HepG2 (cell line): ENCODE results near the gene ENTPD2. TPM values are rescaled to one million over a fixed set of nuclear protein-coding genes. Genes with fewer than 3 reads are reported as not detected.

ENCODE experiments used
- ATAC-seq: fragments of 200-7000 bp; cut with Tn5 transposase; 3 replicates; pipeline ENCODE4 v1.9.1; 2020; ENCODE audit warnings: mild to moderate bottlenecking, moderate library complexity
- BruUV-seq: library from RNA; stranded (reverse); fragments of 400-500 nt; replicated peaks from 2 replicates; lab custom pipeline; 2021; lab: Mats Ljungman, UMichigan
- CTCF ChIA-PET: fragments of 300-600 bp; formaldehyde crosslinking; extraction: SDS; loops from one replicate; lab custom pipeline; 2021; ENCODE audit warnings: low total read pairs, inconsistent platforms, low intra/inter-chr PET ratio; lab: Yijun Ruan, JAX
- POLR2A ChIA-PET: fragments of 350-600 bp; sonication (Branson Sonifier 250); formaldehyde crosslinking; loops from one replicate; lab custom pipeline; 2020; ENCODE audit warnings: antibody characterized with exemption, inconsistent platforms; lab: Yijun Ruan, JAX
- DNase-seq: peaks from one replicate; pipeline ENCODE4 v3.0.0-alpha.2; 2015; ENCODE audit warnings: low spot score
- FAIRE-seq: peaks from 3 replicates; lab custom pipeline; 2011; peaks lifted over from hg19 to GRCh38; lab: Jason Lieb, UNC
- H2AFZ ChIP-seq: one replicate; pipeline ENCODE4 v1.6.1; 2011; ENCODE audit warnings: low read length, inconsistent platforms
- H3K27ac ChIP-seq: fragments of 300-600 bp; 3 replicates; pipeline ENCODE4 v1.8.0; 2011; ENCODE audit warnings: mixed run types, mild to moderate bottlenecking, mixed read lengths, low read length, inconsistent platforms; ENCODE audit not compliant: insufficient read depth; ENCODE audit errors: extremely low read length
- H3K27me3 ChIP-seq, 2 experiments: fragments of 200-600 bp in 1 of 2; 2 replicates in 1 of 2; 3 replicates in 1 of 2; pipeline versions ENCODE4 v1.6.0 to v1.8.0; 2011; ENCODE audit warnings: low read length in 2 of 2, mild to moderate bottlenecking in 2 of 2, moderate library complexity in 2 of 2, inconsistent platforms in 1 of 2; ENCODE audit not compliant: insufficient read depth in 2 of 2, control insufficient read depth in 1 of 2
- H3K36me3 ChIP-seq, 2 experiments: fragments of 200-600 bp in 1 of 2; replicated peaks in 1 of 2; 2 replicates in 1 of 2; 3 replicates in 1 of 2; pipeline versions ENCODE4 v1.5.1 to v1.8.0; 2011; ENCODE audit warnings: low read length in 2 of 2, inconsistent platforms in 1 of 2; ENCODE audit not compliant: insufficient read depth in 2 of 2, control insufficient read depth in 1 of 2
- H3K4me1 ChIP-seq: 2 replicates; pipeline ENCODE4 v1.5.1; 2012; ENCODE audit warnings: low read length, inconsistent platforms; ENCODE audit not compliant: insufficient read depth
- H3K4me2 ChIP-seq: 2 replicates; pipeline ENCODE4 v1.6.0; 2011; ENCODE audit warnings: low read depth, low read length, inconsistent platforms
- H3K4me3 ChIP-seq, 3 experiments: fragments of 200-600 bp in 1 of 3; sonication (generic), shearing (Covaris generic) in 1 of 3; replicated peaks in 1 of 3; 2 replicates each; pipeline ENCODE4 v1.5.1; 2011 to 2016; ENCODE audit warnings: low read length in 3 of 3, inconsistent platforms in 2 of 3, low read depth in 2 of 3, mild to moderate bottlenecking in 2 of 3, control low read depth in 1 of 3, mixed read lengths in 1 of 3; ENCODE audit not compliant: insufficient read depth in 1 of 3
- H3K79me2 ChIP-seq: one replicate; pipeline ENCODE4 v1.6.1; 2011; ENCODE audit warnings: low read length, inconsistent platforms; ENCODE audit not compliant: insufficient read depth
- H3K9ac ChIP-seq: 2 replicates; pipeline ENCODE4 v1.6.0; 2011; ENCODE audit warnings: mild to moderate bottlenecking, low read depth, low read length, inconsistent platforms; ENCODE audit not compliant: insufficient read depth
- H3K9me3 ChIP-seq: 2 replicates; pipeline ENCODE4 v1.5.1; 2012; ENCODE audit warnings: mild to moderate bottlenecking, low read length
- H4K20me1 ChIP-seq: 2 replicates; pipeline ENCODE4 v1.6.0; 2011; ENCODE audit warnings: inconsistent platforms, mild to moderate bottlenecking, low read length, moderate library complexity; ENCODE audit not compliant: insufficient read depth
- BRD4 ChIP-seq: sonication (generic); formaldehyde crosslinking; IDR thresholded peaks from 2 replicates; pipeline ENCODE4 v1.4.0; 2020; ENCODE audit warnings: missing genetic modification reagents
- DPF2 ChIP-seq: sonication (generic); formaldehyde crosslinking; IDR thresholded peaks from 2 replicates; pipeline ENCODE4 v1.4.0; 2020; ENCODE audit warnings: mild to moderate bottlenecking, low read depth, missing genetic modification reagents, borderline replicate concordance
- HOXA3 ChIP-seq: sonication (generic); formaldehyde crosslinking; IDR thresholded peaks from 2 replicates; pipeline ENCODE4 v1.5.0; 2020; ENCODE audit warnings: missing genetic modification reagents
- SOX13 ChIP-seq, 3 experiments: fragments of 450-650 bp in 1 of 3; sonication (generic) in 1 of 3; formaldehyde crosslinking in 1 of 3; IDR thresholded peaks in 2 of 3; conservative IDR thresholded peaks in 1 of 3; 2 replicates each; pipeline versions ENCODE4 v1.5.0 to v1.6.1; 2016 to 2020; ENCODE audit warnings: antibody characterized with exemption in 1 of 3, mild to moderate bottlenecking in 1 of 3, missing compliant biosample characterization in 1 of 3, missing genetic modification reagents in 1 of 3, moderate library complexity in 1 of 3
- SRSF4 ChIP-seq: fragments of 200-400 bp; formaldehyde crosslinking; IDR thresholded peaks from one replicate; pipeline ENCODE4 v1.6.1; 2018; ENCODE audit warnings: mild to moderate bottlenecking, low read depth, low read length, moderate library complexity; ENCODE audit not compliant: poor library complexity, severe bottlenecking
- YEATS2 ChIP-seq: sonication (generic); formaldehyde crosslinking; IDR thresholded peaks from 2 replicates; pipeline ENCODE4 v1.4.0; 2020; ENCODE audit warnings: missing genetic modification reagents, borderline replicate concordance
- ZNF460 ChIP-seq: sonication (generic); formaldehyde crosslinking; IDR thresholded peaks from 2 replicates; pipeline ENCODE4 v1.5.1; 2020; ENCODE audit warnings: missing genetic modification reagents, mild to moderate bottlenecking, borderline replicate concordance
- ZNF644 ChIP-seq: IDR thresholded peaks from 2 replicates; pipeline ENCODE4 v1.6.1; 2016; ENCODE audit warnings: low read depth
- WGBS: methylation state at CpG from one replicate; pipeline ENCODE4 v1.1.6; 2017; ENCODE audit warnings: low lambda C conversion rate; 5-methylcytosine and 5-hydroxymethylcytosine counted together
- in situ Hi-C: cut with HindIII; loops from 2 replicates; pipeline ENCODE4 v1.10.0; 2017; ENCODE audit warnings: low pct_unique_long_range_greater_than_20kb; ENCODE audit not compliant: extremely low pct_ligation_motif_present
- intact Hi-C: fragments of 100-400 bp; cut with micrococcal nuclease; formaldehyde crosslinking; loops from one replicate; pipeline ENCODE4 v1.10.0; 2022; ENCODE audit not compliant: unreplicated experiment
- polyA plus RNA-seq, 8 experiments: library from polyadenylated mRNA; depleted of rRNA in 3 of 8; stranded (reverse) in 7 of 8; unstranded in 1 of 8; fragments of >200 nt; fragmentation: Illumina TruSeq in 4 of 8; extraction: Trizol in 4 of 8; gene quantifications; 2 replicates each; pipeline versions ENCODE4 v1.2.1 to v1.2.3, GENCODE V29; 2011 to 2016; ENCODE audit warnings: low read depth in 4 of 8, missing spikeins in 1 of 8, mixed read lengths in 1 of 8; ENCODE audit not compliant: insufficient read depth in 1 of 8
- total RNA-seq, 5 experiments: library from RNA; depleted of rRNA; stranded (reverse); fragments of >200 nt; fragmentation: Illumina TruSeq; extraction: Trizol; gene quantifications; 2 replicates each; pipeline ENCODE4 v1.2.3, GENCODE V29; 2016; ENCODE audit warnings: low read depth in 1 of 5
- TF ChIP-seq, protein P1 (sequence below): sonication (generic); formaldehyde crosslinking; conservative IDR thresholded peaks from 2 replicates; pipeline ENCODE4 v1.4.0; 2020; ENCODE audit warnings: missing genetic modification reagents
- TF ChIP-seq, protein P2 (sequence below): sonication (generic); formaldehyde crosslinking; IDR thresholded peaks from 2 replicates; pipeline ENCODE4 v1.5.0; 2020; ENCODE audit warnings: missing genetic modification reagents
- TF ChIP-seq, protein P3 (sequence below): sonication (generic); formaldehyde crosslinking; IDR thresholded peaks from 2 replicates; pipeline ENCODE4 v1.4.0; 2020; ENCODE audit warnings: low read depth, missing genetic modification reagents
- TF ChIP-seq, protein P4 (sequence below): sonication (generic); formaldehyde crosslinking; IDR thresholded peaks from 2 replicates; pipeline ENCODE4 v1.5.1; 2020; ENCODE audit warnings: missing genetic modification reagents, mild to moderate bottlenecking, borderline replicate concordance

ENTPD2 gene
- total and polyA plus RNA-seq, 2 of the 13 experiments (the other 11 are each of a cell fraction or from before 2014, with no cell fraction given), result 0.95 to 3.2 TPM

DNA sequence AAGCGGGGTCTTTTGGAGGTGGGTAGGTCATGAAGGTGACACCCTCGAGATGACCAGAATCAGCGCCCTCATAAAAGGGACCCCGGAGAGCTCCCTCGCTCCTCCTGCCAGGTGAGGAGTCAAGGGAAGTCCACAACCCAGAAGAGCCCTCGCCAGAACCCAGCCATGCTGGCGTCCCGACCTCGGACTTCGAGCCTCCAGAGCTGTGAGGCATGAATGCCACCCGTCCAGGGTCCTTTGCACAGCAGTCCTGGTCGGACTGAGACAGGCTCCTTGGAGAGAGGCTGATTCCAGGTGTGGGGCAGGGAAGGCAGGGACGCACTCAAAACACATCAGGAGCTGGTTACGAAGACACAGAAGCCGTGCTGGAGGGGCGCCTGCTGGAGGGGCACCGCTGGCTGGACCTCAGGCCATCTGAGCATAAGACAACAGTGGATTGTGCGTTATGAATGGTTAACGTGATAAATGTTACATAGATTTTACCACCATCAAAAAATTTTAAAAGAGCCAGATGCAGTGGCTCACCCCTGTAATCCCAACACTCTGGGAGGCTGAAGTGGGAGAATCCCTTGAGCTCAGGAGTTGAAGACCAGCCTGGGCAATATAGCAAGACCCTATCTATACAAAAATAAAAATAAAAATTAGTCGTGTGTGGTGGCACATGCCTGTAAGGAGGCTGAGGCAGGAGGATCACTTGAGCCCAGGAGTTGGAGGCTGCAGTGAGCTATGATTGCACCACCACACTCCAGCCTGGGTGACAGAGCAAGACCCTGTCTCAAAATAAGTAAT lies 51.8 kb downstream of the ENTPD2 start:
- WGBS, result 18% methylated on average over 17 of the region's 20 CpGs
- Histone ChIP-seq H3K79me2 (no peaks in the 10 kb centered on the region), H3K36me3 (no peaks in the 10 kb centered on the region), H3K27ac (peak overlapping the region; percentile 22), H3K9ac (peak overlapping the region; percentile 29; the same call in 1 of the 2 replicates), H2AFZ (peak overlapping the region; percentile 6), H3K4me2 (peak overlapping the region; percentile 77), H4K20me1 (no peaks in the 10 kb centered on the region), H3K4me3 (peak overlapping the region in 1 of 3 experiments; percentile 61; a peak in 2 of 6 replicates), H3K9me3 (peaks cover 4% of the 10 kb centered on the region; the same call in 1 of the 2 replicates), H3K4me1 (peaks cover 47% of the 10 kb centered on the region), H3K27me3 (no peaks in the 10 kb centered on the region)
- no TSS peak for BruUV-seq
- no peak for FAIRE-seq
- peak; percentile 58 for ATAC-seq
- ChIA-PET CTCF (no interaction called here), POLR2A (interaction anchor here (0.8 to 3.5 kb wide), 5 partner anchors 9 to 57 kb away, joined by 3 to 22 read pairs (median 6); partner anchors contain the start of genes C8G, FBXW5 and PAXX)
- intact Hi-C loops, result no loop called here
- in situ Hi-C loops, result no loop called here
- peak; percentile 51 for DNase-seq
- TF ChIP-seq DPF2 (0 out of 2 replicates have a peak, but pooled peaks have one; percentile 25), ZNF460 (no peak), HOXA3 (peak; percentile 30; the same call in 1 of the 2 replicates), BRD4 (no peak), ZNF644 (CRISPR knock-in tag) (0 out of 2 replicates have a peak, but pooled peaks have one; percentile 27), SRSF4 (no peak), YEATS2 (CRISPR knock-in tag) (peak; percentile 25; the same call in 1 of the 2 replicates), SOX13 (IDR thresholded peaks at IDR 0.05) (no peak), SOX13 (CRISPR knock-in tag; conservative IDR thresholded peaks at IDR 0.05 in 1 of 2, IDR thresholded peaks at IDR 0.05 in 1 of 2) (no peak)
- TF ChIP-seq, protein P1, sequence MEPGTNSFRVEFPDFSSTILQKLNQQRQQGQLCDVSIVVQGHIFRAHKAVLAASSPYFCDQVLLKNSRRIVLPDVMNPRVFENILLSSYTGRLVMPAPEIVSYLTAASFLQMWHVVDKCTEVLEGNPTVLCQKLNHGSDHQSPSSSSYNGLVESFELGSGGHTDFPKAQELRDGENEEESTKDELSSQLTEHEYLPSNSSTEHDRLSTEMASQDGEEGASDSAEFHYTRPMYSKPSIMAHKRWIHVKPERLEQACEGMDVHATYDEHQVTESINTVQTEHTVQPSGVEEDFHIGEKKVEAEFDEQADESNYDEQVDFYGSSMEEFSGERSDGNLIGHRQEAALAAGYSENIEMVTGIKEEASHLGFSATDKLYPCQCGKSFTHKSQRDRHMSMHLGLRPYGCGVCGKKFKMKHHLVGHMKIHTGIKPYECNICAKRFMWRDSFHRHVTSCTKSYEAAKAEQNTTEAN (CRISPR knock-in tag), result no peak
- TF ChIP-seq, protein P2, sequence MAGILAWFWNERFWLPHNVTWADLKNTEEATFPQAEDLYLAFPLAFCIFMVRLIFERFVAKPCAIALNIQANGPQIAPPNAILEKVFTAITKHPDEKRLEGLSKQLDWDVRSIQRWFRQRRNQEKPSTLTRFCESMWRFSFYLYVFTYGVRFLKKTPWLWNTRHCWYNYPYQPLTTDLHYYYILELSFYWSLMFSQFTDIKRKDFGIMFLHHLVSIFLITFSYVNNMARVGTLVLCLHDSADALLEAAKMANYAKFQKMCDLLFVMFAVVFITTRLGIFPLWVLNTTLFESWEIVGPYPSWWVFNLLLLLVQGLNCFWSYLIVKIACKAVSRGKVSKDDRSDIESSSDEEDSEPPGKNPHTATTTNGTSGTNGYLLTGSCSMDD, result no peak
- TF ChIP-seq, protein P3, sequence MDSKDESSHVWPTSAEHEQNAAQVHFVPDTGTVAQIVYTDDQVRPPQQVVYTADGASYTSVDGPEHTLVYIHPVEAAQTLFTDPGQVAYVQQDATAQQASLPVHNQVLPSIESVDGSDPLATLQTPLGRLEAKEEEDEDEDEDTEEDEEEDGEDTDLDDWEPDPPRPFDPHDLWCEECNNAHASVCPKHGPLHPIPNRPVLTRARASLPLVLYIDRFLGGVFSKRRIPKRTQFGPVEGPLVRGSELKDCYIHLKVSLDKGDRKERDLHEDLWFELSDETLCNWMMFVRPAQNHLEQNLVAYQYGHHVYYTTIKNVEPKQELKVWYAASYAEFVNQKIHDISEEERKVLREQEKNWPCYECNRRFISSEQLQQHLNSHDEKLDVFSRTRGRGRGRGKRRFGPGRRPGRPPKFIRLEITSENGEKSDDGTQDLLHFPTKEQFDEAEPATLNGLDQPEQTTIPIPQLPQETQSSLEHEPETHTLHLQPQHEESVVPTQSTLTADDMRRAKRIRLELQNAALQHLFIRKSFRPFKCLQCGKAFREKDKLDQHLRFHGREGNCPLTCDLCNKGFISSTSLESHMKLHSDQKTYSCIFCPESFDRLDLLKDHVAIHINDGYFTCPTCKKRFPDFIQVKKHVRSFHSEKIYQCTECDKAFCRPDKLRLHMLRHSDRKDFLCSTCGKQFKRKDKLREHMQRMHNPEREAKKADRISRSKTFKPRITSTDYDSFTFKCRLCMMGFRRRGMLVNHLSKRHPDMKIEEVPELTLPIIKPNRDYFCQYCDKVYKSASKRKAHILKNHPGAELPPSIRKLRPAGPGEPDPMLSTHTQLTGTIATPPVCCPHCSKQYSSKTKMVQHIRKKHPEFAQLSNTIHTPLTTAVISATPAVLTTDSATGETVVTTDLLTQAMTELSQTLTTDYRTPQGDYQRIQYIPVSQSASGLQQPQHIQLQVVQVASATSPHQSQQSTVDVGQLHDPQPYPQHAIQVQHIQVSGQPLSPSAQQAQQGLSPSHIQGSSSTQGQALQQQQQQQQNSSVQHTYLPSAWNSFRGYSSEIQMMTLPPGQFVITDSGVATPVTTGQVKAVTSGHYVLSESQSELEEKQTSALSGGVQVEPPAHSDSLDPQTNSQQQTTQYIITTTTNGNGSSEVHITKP (CRISPR knock-in tag), result no peak
- TF ChIP-seq, protein P4, sequence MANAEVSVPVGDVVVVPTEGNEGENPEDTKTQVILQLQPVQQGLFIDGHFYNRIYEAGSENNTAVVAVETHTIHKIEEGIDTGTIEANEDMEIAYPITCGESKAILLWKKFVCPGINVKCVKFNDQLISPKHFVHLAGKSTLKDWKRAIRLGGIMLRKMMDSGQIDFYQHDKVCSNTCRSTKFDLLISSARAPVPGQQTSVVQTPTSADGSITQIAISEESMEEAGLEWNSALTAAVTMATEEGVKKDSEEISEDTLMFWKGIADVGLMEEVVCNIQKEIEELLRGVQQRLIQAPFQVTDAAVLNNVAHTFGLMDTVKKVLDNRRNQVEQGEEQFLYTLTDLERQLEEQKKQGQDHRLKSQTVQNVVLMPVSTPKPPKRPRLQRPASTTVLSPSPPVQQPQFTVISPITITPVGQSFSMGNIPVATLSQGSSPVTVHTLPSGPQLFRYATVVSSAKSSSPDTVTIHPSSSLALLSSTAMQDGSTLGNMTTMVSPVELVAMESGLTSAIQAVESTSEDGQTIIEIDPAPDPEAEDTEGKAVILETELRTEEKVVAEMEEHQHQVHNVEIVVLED, result no peak
